ENCODE results near the gene TRABD2B.

TRABD2B gene

GRCh38 chr1:47935856-47936255 is 61.3 kb downstream of the TRABD2B start:
- DNase-seq (ENCODE audit: low spot score): no peak

DNA sequence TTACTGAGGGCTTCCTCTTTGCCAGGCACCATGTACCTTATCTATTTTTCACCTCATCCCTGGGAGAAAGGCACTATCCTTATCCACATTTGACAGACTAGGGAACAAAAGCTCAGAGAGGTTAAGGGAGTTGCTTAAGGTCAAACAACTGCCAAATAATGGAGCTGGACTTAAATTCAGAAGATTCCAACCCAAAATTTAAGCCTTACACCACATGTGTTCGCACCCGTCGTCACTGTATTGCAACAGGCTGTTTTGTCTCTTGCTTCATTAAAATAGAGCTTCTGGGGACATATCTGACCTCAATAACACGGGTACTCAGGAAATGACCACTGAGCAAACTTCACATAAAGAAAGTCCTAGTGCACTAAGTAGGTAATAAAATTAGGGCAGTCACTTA is 62.0 kb downstream of the TRABD2B start:
- DNase-seq (ENCODE audit: low spot score): no peak

GRCh38 chr1:47934243-47934805 is 62.9 kb downstream of the TRABD2B start:
- no peak for DNase-seq (ENCODE audit: low spot score)

DNA sequence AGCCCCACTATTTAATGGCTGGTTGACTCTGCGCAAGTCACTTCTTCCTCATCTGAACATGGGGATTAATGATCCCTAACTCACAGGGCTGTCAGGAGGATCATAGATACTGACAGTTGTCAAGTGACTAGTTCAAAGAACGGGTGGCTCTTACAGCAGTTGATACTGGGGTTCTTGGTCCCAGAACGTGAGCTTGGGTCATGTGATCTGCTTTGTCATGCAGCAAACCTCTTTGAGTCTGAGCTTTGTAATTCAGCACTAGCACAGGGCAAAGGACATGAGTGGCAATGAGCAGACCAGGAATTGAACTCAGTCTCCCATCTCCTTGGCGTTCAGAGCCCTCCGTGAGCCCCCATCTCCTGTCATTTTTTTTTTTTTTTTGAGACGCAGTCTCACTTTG is 64.4 kb downstream of the TRABD2B start:
- no peak for DNase-seq (ENCODE audit: low spot score)

DNA sequence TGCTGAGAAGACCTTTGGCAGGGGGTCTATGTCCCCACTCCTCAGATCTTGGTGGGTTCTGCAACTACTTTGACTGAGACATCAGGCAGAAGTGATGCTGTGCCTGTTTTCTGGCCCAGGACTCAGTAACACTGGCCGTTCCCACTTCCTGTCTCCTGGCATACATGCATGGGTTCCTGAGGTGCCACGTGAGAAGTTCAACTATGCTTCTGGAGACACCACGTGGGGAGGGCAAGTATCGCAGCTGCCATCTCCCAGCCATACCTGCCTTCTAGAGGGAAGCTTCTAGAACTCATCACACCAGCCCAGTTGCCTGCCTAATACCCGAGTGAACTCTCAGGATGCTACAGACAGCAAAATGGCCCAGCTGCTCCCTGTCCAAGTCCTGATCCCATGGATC is 65.8 kb downstream of the TRABD2B start:
- DNase-seq (ENCODE audit: low spot score): no peak

DNA sequence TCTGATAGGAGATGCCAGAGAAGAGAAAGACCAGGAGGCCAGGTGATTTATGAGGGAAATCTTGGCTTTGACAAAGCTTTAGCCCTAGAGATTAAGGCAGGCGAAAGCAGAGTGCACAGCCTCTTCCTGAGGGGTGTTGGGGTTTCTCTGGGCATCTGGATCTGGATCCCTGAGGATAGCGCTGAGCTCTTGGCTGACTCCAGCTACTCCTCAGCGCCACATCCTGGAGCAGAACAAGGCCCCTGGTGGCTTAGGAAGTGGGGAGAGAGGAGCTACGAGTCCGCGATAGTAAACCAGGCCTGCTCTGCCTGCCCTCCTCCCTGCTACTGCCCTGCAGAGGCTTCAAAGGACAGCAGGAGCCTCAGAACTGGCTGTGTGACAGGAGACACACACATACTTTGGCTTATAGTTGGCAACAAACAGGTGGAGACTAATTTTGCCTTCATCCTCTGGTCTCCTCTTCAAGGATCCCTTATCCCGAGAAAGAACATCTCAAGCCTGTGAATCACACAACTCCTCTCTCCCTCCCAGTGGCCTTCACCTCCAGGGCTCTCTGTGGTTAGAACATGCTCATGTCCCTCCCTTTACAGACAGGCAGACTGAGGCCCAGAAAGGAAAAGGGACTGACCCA is 66.9 kb downstream of the TRABD2B start:
- DNase-seq (ENCODE audit: low spot score): no peak

DNA sequence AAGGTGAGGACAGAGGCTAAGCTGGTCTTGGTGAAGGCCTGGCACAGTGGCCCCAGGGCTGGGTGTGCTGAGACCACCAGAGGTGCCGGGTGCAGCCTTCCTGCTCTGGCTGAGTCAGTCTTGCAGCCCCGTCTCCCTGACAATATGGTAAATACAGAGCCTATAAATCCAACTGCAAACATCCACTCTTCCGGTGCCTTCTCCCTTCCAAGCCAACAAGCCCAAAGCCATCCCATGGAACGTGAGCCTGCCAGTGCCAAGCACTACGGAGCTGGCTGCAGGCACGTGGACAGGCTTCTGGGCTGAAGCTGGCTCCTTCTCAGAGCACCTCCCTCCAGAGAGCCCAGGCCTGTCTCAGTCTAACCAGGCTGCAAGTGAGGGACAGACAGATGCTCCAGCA is 70.0 kb downstream of the TRABD2B start:
- no peak for DNase-seq (ENCODE audit: low spot score)

DNA sequence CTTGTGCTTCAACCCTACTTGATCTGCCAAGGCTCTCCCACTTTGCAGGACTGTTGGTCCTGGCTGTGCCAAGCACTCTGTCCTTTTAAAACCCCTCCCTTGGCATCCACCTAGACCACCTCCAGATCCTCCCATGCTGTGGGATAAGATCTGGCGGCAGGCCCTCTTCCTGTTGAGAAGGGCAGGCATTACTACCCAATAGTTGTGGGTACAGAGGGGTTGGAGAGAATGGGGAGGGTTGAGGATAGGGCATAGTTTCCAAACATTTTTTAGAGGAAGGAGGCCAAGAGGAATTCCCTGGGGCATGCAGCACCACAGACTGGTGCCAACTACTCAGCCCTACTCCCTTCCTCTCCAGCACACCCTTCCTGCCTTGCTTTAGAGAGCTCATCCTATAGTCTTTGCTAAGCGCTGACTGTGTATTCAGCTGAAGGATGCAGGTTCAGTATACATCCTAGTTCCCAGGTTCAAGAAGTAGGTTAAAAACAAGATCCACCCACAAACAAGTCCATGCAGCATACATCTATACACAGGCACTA is 70.7 kb downstream of the TRABD2B start:
- DNase-seq (ENCODE audit: low spot score): no peak

- DNase-seq (ENCODE audit: low spot score): no peak
Measured at GRCh38 chr1:47924270-47925048, 72.7 kb downstream of the TRABD2B start.

DNA sequence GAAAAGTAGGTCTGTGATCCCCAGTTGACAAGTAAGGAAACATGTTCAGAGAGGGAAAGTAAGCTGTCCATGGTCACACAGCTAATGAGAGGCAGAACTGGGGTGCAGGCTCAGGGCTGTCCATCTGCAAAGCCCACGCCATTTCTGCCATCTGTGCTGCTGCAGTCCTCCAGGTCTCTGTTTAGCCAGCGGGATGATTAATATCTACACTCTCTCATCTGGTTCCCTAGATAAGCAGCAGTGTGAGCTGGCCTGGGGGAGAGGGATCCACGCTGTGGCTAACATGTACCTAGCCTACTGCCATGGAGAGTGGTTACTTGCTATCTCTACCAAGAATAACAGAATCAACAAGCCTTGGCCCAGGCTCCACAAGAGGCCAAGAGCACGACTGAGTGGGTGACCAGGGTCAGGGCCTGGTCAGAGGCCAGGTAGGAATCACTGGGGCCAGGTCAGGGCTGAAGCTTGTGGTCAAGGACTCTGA is 75.2 kb downstream of the TRABD2B start:
- DNase-seq (ENCODE audit: low spot score): no peak

DNA sequence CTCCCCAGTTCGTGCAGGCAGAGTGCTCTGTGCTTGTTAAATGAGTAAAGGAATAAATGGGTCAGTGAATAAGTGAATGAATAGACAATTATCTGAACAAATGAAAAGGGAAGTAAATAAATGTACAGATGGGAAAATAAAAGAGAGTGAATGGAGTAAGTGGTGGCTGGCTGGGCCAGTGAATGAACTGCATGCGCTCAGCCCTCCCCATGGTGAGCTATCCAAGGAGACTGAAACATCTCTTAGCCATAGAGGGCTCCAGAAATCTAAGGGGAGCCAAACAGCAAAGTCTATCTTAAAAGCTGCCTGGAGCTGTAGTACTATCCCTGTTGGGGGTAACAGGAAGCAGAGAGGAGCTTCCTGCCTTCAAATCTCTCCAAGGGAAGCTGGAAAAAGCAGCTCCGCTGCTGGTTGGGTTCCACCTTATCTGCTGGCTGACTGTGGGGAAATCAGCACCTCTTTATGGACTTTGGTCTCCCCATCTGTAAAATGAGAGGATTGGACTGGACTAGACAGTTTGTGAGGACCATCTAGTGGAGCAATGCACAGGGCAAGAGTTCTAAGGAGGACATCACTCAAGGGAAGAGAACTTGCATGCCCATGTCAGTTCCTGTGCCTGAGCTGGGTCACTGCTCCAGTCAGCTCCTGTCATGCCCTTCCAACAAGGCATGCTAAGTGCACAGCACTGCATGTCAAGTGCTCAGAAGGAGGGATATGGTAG is 77.9 kb downstream of the TRABD2B start:
- no peak for DNase-seq (ENCODE audit: low spot score)

DNA sequence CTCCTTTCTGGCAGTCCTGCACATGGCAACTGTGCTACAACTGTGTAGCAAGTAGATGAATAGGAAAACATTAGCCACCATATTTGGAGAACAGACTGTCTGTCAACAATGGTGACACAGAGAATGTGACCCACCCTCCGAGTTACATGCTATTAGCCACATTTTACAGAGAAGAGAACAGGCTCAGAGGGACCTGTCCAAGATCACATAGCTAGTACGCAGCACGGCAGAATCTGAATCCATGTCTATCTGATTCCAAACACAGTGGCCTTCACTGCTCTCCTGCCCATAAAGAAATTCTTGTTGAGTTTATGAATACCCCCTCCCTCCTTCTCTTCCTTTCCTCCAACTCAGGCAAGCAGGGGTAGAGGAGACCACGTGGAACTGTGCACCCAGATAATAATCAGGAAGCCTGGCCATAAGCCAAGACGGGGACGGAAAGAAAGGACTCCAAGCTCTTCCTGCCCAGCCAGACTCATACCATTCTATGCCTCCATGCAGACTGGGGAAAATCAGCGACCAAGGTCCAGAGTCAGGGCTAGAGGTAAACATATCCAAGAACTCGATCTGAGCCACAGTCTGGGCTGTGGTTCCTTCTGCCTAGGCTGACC is 78.8 kb downstream of the TRABD2B start:
- DNase-seq (ENCODE audit: low spot score): no peak

DNA sequence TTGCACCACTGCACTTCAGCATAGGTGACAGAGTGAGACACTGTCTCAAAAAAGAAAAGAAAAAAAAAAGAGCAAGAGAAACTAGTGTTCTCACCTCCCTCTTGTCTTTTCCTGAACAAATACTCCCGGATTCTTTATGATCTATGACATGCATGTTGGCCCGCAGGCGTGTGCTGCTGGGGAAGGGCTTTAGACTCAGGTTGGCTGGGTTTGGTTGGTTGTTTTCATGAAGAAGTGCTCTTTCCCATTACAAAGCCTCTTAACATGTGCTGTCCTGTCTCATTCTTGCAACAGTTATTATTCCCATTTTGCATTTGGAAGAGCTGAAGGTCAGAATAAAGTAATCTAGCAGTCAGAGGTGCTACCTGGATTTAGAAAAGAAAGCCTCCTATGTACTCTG is 79.5 kb downstream of the TRABD2B start:
- DNase-seq (ENCODE audit: low spot score): no peak

- no peak for DNase-seq (ENCODE audit: low spot score)
Measured at GRCh38 chr1:47915677-47916353, 81.4 kb downstream of the TRABD2B start.

DNA sequence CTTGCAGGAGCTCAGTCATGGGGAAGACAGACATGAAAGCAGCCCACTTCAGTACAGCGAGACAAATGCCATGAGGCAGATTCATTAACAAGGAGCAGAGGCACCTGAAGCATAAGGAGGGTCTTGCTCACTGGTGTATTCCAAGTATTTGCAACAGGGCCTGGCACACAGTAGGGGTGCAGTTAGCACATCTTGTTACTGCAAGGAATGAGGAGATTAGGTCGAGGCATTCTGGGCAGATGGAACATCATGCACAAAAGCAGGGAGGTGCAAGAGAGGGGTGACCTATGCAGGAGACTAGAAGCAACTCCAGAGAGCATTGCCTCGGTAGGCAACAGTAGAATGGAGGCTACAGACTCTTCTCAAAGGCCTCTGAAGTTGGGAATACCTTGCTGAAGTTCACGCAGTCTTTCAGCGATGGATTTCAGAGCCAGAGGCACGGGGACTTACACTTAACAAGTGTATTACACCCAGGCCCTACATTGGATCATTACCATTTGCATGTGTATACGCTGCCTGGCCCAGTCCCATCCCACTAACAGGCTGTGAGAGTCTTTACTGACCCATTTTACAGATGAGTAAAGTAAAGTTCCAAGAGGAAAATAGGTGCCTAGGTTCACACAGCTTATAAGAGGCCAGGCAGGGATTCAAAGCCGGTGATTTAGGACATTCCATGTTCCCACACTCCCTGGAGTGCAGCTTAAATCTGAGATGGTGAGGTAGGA is 82.1 kb downstream of the TRABD2B start:
- no peak for DNase-seq (ENCODE audit: low spot score)

- DNase-seq (ENCODE audit: low spot score): no peak
Measured at GRCh38 chr1:47914218-47914938, 82.8 kb downstream of the TRABD2B start.

DNA sequence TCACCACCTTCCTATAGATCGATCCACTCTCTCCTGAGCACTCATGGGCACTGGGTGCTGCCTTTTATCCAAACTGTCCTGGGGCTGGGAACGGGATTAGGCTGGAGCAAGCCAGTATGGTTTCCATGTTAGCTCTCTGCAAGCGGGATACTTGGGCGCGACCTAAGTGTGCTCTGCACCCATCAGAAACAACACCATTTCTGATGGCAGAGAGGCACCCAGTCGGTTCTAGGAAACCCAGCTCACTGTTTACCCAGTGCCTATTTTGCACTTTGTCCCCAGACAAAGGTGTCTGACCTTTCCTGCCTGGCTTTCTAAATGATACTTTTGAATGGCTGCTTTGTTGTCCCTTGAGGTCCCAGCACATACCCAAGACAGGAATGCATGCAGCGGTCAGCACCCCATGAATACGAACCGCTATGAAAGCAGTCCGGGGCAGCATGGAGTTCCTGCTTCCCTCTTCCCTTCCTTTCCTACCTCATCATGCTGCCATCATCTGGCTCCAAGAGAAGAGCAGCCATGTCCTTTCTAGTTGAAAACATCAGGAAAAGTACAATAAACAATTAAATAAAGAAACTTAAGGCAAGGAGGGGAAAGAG is 83.9 kb downstream of the TRABD2B start:
- DNase-seq (ENCODE audit: low spot score): no peak

GRCh38 chr1:47912756-47913155 is 84.4 kb downstream of the TRABD2B start:
- DNase-seq (ENCODE audit: low spot score): no peak

DNA sequence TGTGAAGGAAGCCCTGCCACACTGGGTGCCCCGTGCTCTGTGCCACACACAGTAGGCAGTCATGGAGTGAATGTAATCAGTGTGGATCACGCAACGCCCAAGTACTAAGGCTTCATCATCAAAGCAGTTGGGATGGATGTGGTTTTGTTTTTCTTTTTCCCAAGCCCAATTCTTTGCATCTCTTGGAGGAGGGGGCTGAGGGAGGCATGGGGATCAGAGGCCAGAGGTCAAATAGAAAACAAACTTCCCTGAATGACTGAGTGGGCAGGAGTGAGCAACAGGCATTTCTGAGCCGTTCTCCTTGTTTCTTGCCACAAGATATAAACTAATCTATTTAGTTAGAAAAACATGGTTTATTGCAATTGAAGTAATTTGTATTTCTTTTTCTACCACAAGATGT is 85.3 kb downstream of the TRABD2B start:
- no peak for DNase-seq (ENCODE audit: low spot score)

GRCh38 chr1:47911424-47911823 is 85.8 kb downstream of the TRABD2B start:
- DNase-seq (ENCODE audit: low spot score): no peak
